ENCODE data around the gene TCF15. TPM values are rescaled to one million over a fixed set of nuclear protein-coding genes. Genes with fewer than 3 reads are reported as not detected.

The TCF15 gene
- total RNA-seq, 6 donors from 2014 or later: 0.14 to 1.4 (median 0.39) TPM; not detected in 1

GRCh38 chr20:621125-621756 is 11.1 kb upstream of the TCF15 start:
- Histone ChIP-seq H3K4me3 (no peak overlapping the region), H3K27ac (no peak overlapping the region), H3K9me3 (peaks cover 0 to 10% (median 7%) of the 10 kb centered on the region in 4 donors), H3K4me1 (no peaks in the 10 kb centered on the region), H3K36me3 (no peaks in the 10 kb centered on the region), H3K27me3 (no peaks in the 10 kb centered on the region)
- DNase-seq (no peak), ATAC-seq (ENCODE audit: low FRiP score in 2 of 2) (no peak)
- TF ChIP-seq POLR2A (IDR thresholded peaks at IDR 0.05): no peak
- WGBS, 2 donors: 53% methylated on average over 5 of the region's 5 CpGs

- Histone ChIP-seq H3K27ac (no peak overlapping the region), H3K36me3 (no peaks in the 10 kb centered on the region), H3K4me1 (no peaks in the 10 kb centered on the region), H3K9me3 (peaks cover 0 to 10% (median 7%) of the 10 kb centered on the region in 4 donors), H3K27me3 (no peaks in the 10 kb centered on the region), H3K4me3 (no peak overlapping the region)
- no peak for TF ChIP-seq POLR2A (IDR thresholded peaks at IDR 0.05)
- TF ChIP-seq, protein P1, sequence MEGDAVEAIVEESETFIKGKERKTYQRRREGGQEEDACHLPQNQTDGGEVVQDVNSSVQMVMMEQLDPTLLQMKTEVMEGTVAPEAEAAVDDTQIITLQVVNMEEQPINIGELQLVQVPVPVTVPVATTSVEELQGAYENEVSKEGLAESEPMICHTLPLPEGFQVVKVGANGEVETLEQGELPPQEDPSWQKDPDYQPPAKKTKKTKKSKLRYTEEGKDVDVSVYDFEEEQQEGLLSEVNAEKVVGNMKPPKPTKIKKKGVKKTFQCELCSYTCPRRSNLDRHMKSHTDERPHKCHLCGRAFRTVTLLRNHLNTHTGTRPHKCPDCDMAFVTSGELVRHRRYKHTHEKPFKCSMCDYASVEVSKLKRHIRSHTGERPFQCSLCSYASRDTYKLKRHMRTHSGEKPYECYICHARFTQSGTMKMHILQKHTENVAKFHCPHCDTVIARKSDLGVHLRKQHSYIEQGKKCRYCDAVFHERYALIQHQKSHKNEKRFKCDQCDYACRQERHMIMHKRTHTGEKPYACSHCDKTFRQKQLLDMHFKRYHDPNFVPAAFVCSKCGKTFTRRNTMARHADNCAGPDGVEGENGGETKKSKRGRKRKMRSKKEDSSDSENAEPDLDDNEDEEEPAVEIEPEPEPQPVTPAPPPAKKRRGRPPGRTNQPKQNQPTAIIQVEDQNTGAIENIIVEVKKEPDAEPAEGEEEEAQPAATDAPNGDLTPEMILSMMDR (IDR thresholded peaks at IDR 0.05): no peak
- TF ChIP-seq POLR2AphosphoS5 (IDR thresholded peaks at IDR 0.05): no peak
- WGBS, 2 donors: 15 to 33% methylated on average over 6 to 7 of the region's 7 CpGs
- no peak for ATAC-seq (ENCODE audit: low FRiP score in 2 of 2)
- no peak for DNase-seq
Observed at GRCh38 chr20:620246-620645, 10.1 kb upstream of the TCF15 start.

DNA sequence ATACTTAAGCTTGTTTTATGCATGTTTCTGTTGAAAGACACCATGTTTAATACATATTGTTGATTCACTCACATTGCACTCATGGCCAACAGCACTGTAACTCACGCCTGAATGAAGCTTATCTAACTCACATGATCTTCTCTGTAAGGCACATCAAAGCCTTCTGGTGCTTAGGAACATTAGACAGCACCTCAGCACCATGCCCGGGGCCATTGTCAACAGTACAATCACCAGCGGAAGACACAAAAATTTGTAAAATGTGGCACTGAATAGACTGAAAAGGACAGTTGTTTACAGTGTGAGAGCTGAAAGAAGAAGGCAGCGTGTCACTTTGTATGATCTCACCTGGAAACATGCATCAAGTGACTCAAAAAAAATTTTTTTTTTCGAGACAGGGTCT is 8.9 kb upstream of the TCF15 start:
- no peaks in the 10 kb centered on the region for H3K4me1 ChIP-seq
- ATAC-seq (ENCODE audit: low FRiP score in 2 of 2): no peak
- no peak overlapping the region for H3K27ac ChIP-seq
- WGBS, 2 donors: 68 to 75% methylated on average over 5 of the region's 5 CpGs
- TF ChIP-seq, protein P1 (IDR thresholded peaks at IDR 0.05): no peak
- peaks cover 0 to 10% (median 7%) of the 10 kb centered on the region in 4 donors for H3K9me3 ChIP-seq
- no peak for DNase-seq
- no peak overlapping the region for H3K4me3 ChIP-seq
- no peaks in the 10 kb centered on the region for H3K36me3 ChIP-seq
- no peaks in the 10 kb centered on the region for H3K27me3 ChIP-seq

GRCh38 chr20:617934-618690 is 8.0 kb upstream of the TCF15 start:
- Histone ChIP-seq H3K27me3 (no peaks in the 10 kb centered on the region), H3K4me1 (no peaks in the 10 kb centered on the region), H3K27ac (no peak overlapping the region), H3K36me3 (no peaks in the 10 kb centered on the region), H3K9me3 (peaks cover 0 to 10% (median 7%) of the 10 kb centered on the region in 4 donors), H3K4me3 (no peak overlapping the region)
- no peak for ATAC-seq (ENCODE audit: low FRiP score in 2 of 2)
- no peak for DNase-seq
- TF ChIP-seq EP300 (IDR thresholded peaks at IDR 0.05) (no peak), POLR2A (IDR thresholded peaks at IDR 0.05) (no peak), POLR2AphosphoS5 (IDR thresholded peaks at IDR 0.05) (no peak)
- TF ChIP-seq, protein P1 (IDR thresholded peaks at IDR 0.05): no peak
- WGBS, 2 donors: 73 to 86% methylated on average over 4 of the region's 4 CpGs

DNA sequence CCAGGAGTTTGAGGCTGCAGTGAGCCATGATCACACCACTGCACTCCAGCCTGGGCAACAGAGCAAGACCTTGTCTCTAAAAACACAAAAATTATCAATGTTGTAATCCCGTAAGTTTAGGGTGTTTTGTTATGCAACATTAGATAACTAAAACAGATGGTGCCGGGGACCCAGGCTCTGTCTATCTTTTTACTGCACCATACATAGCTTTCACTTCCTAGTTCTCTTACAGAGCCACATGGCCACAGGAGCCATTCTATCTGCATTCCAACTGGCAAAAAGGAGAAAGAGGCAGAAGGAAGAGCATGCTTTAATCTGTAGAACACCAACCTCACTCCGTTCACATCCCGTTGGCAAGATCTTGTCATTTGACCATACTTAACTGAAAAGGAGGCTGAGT is 5.4 kb upstream of the TCF15 start:
- Histone ChIP-seq H3K4me1 (peaks cover 0 to 13% (median 5%) of the 10 kb centered on the region in 4 donors), H3K27me3 (peaks cover 0 to 12% (median under 1%) of the 10 kb centered on the region in 4 donors), H3K27ac (no peak overlapping the region), H3K9me3 (peaks cover 0 to 10% (median 7%) of the 10 kb centered on the region in 4 donors), H3K4me3 (no peak overlapping the region), H3K36me3 (no peaks in the 10 kb centered on the region)
- TF ChIP-seq POLR2AphosphoS5 (IDR thresholded peaks at IDR 0.05): no peak
- DNase-seq: no peak
- WGBS, 2 donors: 65 to 67% methylated on average over 4 of the region's 4 CpGs
- no peak for ATAC-seq (ENCODE audit: low FRiP score in 2 of 2)

Data from upper lobe of left lung (tissue), 6 donors.